Activated T-cell treated with anti-CD3 and anti-CD28 coated beads for 24 hours (primary cell): ENCODE measurements around the gene SEC61A2.

Source experiments
- DNase-seq: peaks from one replicate; pipeline ENCODE4 v3.0.0-alpha.2; 2020; ENCODE audit warnings: low read depth

The SEC61A2 gene

GRCh38 chr10:12196531-12197211 is 67.2 kb downstream of the SEC61A2 start:
- DNase-seq: no peak

GRCh38 chr10:12198156-12198555 is 68.7 kb downstream of the SEC61A2 start:
- no peak for DNase-seq

DNA sequence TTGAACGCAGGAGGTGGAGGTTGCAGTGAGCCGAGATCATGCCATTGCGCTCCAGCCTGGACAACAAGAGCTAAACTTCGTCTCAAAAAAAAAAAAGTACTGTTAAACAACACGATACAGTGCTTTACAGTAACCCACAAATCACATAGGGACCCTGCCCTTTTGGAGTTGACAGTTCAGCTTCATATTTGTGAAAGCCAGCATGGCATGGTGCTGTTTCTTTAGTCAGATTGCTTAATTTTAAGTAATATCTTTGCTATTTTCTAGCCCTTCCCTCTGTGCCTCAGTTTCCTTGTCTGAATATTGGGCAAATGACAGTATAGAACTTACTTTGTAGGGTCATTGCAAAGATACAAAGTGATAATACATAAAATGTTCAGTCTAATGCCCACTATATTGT is 71.4 kb downstream of the SEC61A2 start:
- DNase-seq: no peak

- no peak for DNase-seq
Observed at GRCh38 chr10:12201543-12201942, 72.1 kb downstream of the SEC61A2 start.

GRCh38 chr10:12202226-12202625 is 72.7 kb downstream of the SEC61A2 start:
- no peak for DNase-seq

GRCh38 chr10:12205082-12205481 is 75.6 kb downstream of the SEC61A2 start:
- no peak for DNase-seq

DNA sequence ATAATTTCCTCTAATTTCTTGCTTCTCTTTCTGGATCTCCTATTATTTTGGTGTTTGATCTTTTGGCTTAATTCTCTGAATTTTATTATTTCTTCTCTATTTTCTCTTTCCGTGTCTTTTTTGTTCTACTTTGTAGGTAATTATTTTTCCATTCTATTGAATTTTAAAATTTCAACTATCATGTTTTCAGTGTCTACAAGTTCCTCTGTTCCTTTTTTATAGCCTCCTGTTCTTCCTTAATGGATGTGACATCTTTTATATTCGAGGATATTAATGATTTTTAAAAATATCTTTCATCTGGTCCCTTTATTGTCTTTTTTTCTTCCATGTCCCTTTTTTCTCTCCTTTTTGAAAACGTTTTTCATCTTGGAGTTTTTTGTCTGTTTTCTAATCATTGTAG is 77.6 kb downstream of the SEC61A2 start:
- DNase-seq: no peak

- DNase-seq: no peak
Observed at GRCh38 chr10:12208460-12208859, 79.0 kb downstream of the SEC61A2 start.

DNA sequence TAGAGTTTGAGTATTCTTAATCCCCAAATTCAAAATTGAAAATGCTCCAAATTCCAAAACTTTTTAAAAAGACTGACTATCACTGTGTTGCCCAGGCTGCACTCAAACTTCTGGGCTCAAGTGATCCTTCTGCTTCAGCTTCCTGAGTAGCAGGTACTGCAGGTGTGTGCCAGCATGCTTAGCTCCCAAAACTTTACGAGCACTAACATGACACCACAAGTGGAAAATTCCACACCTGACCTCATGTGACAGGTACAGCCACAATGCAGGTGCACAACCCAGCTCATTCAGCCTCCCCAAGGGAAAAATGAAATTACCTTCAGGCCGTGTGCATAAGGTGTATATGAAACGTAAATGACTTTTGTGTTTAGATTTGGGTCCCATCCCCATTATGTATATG is 83.0 kb downstream of the SEC61A2 start:
- no peak for DNase-seq

DNA sequence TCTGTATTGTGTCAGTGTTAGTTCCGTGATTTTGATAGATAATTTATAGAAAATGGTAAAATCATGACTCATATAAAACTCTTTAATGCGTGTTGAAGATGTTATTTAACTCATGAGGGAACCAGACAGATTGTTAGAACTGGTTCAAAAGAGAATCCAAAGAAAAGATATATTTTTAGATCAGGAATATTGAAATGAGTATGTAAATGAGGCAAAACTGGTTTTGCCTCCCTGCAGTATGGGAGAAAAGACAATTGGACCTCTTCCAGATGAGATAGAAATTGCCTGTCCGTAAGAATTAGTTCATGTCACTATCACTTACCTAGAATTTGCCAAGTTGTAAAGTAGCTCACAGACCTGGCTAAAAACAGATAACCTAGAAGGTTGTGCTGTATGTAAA is 84.1 kb downstream of the SEC61A2 start:
- no peak for DNase-seq

- DNase-seq: no peak
Observed at GRCh38 chr10:12214093-12214492, 84.6 kb downstream of the SEC61A2 start.

- peak; percentile 23 for DNase-seq
Observed at GRCh38 chr10:12214763-12215218, 85.3 kb downstream of the SEC61A2 start.
